T follicular helper cell (primary cell): ENCODE measurements around the gene HPCA.
"Not testable (repeated sequence)": the region's sequence is repeated elsewhere in the genome, so short reads cannot be mapped to it uniquely, and the experiment has no call there.

Experiments
- DNase-seq: peaks from one replicate; pipeline ENCODE4 v3.0.0-alpha.2; 2020; ENCODE audit warnings: low read depth

HPCA gene

DNA sequence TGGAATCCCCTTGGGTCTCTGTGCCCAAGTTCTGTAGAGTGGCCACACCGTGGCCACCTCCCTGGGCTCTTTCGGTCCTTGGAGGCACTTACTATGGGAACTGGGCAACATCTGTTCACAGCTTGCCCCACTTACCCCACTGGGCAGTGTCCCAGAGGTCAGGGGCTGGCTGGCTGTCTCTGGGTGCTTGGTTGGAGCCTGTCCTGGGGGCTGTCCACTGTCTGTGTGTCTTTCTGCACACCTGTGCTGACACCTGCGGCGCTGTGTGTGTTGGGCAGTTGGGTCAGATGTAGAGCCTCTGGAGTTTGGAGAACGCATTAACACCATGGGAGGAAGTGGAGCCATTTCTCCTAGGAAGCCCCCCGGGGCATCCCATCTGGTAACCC lies 16.2 kb downstream of the HPCA start:
- DNase-seq = no peak

GRCh38 chr1:32903991-32904785 lies 17.9 kb downstream of the HPCA start:
- DNase-seq = no peak

GRCh38 chr1:32904797-32905196 lies 18.5 kb downstream of the HPCA start:
- no peak for DNase-seq

- DNase-seq = not testable (repeated sequence)
Observed at GRCh38 chr1:32905588-32905987, 19.3 kb downstream of the HPCA start.

DNA sequence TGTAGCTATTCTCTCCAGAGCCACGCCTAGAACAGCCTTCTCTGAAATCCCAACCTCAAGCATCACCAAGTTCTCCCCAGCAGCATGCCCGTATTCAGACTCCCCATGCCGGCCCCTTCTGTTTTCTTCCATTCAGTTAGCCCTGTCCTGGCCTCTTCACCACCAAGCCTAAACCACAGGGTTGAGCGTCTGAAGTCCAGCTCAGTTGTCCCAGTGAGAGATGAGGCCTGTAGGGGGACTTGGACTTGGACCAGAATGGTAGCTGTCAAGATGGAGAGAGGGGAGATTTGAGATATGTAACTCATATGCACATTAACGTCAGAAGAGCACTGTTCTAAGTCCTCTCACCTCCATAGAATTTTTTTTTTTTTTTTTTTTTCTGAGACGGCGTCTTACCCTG lies 20.4 kb downstream of the HPCA start:
- no peak for DNase-seq

- DNase-seq = no peak
Observed at GRCh38 chr1:32907435-32907834, 21.1 kb downstream of the HPCA start.

- DNase-seq = no peak
Observed at GRCh38 chr1:32910319-32910718, 24.0 kb downstream of the HPCA start.

DNA sequence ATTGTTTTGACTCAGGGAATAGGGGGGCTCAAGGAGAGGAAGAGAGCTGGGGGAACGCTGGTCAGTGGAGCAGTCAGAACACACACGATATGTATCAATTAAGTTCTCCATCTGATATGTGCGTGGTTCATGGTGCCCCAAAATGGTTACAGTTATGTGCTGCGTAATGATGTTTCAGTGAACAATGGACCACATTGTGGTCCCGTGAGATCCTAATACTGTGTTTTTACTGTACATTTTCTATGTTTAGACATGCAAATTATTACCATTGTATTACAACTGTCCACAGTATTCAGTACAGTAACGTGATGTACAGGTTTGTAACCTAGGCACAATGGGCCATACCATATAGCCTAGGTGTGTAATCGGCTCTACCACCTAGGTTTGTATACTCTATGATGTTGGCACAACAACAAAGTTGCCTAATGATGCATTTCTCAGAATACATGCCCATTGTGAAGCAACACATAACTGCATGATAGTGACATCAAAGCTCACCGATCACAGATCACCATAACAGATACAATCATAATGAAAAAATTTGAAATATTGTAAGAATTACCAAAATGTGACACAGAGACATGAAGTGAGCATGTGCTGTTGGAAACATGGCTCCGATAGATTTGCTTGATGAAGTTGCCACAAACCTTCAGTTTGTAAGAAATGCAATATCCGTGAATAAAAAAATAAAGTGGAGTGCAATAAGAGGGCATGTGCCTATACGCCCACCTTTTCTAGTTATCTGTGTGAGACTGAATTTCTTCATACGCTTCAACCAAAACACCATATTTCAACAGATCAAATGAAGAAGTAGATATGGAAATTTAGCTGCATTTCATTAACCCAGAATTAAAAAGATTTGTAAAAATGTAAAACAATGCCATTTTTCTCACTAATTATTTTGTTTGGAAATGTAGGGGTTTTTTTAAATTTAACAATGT lies 29.7 kb downstream of the HPCA start:
- DNase-seq = no peak

DNA sequence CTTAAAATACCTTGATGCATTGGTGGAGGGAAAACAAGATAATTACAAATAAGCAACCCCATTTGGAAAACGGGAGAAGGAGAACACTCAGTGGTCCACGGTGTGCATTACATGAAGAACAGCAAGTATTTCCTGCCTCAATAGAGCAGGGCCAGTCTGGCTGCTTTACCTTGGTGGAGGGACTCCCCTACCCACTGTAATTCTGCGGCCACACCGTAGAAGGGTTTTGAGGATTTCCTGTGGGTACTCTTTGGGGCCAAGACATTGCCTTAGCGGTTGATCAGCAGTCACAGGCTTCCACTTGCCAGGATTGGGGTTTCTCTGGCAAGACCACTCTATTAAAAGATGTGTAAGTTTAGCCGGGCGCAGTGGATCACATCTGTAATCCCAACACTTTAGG lies 31.2 kb downstream of the HPCA start:
- DNase-seq = no peak

DNA sequence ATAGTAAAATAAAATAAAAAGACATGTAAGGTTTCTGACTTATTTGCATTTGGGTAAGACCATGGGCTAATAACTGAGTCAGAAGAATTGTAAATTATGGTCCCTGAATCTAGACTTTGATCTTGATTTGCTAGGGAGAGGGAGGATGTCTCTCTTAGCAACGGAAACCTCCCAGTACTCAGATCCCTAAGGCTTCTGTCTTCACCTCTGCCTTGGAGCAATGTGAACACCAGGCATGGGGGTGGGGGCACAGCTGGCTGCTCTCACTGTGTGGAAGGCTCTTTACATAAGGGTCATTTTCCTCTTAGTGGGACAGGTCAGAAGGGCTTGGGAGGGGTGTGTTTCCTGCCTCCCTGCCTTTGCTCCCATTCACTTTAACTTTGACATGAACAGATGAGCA lies 31.9 kb downstream of the HPCA start:
- DNase-seq = no peak

DNA sequence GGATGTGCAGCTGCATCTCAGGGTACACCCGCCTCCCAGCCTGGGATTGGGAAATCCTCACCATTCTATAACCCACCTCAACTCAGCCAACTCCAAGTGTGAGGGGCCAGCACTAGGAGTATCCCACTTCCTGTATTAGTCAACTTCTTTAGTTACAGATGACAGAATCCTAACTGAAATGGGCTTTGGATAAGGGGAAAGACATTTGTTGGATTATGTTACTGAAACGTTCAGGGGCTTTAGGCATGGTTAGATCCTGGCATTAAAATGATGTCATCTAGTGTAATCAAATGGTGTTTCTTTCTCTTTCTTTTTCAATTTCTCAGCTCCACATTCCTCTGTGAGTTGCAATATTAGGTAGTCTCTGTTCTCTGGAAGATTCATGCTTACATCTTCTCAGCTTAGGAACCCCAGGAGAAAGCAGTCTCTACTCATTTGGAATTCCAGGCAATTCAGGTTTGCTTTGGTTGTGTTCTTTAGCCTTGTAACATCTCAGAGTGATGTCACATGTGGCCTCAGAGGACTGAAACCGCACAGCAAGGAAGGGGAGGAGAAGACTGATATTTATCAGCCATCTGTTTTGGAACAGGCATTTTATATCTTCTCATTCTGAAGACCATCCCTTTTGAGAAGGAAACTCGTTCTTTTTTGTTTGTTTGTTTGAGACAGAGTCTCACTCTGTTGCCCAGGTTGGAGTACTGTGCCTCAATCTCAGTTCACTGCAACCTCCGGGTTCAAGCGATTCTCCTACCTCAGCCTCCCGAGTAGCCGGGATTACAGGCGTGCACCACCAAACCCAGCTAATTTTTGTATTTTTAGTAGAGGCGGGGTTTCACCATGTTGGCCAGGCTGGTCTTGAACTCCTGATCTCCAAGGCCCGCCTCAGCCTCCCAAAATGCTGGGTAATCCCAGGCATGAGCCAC lies 33.8 kb downstream of the HPCA start:
- no peak for DNase-seq

- DNase-seq = no peak
Observed at GRCh38 chr1:32920833-32921232, 34.5 kb downstream of the HPCA start.

GRCh38 chr1:32924881-32925344 lies 38.6 kb downstream of the HPCA start:
- DNase-seq = no peak

- no peak for DNase-seq
Observed at GRCh38 chr1:32925403-32926162, 39.3 kb downstream of the HPCA start.

GRCh38 chr1:32926562-32926961 lies 40.3 kb downstream of the HPCA start:
- DNase-seq = no peak

GRCh38 chr1:32927441-32927840 lies 41.1 kb downstream of the HPCA start:
- DNase-seq = no peak

DNA sequence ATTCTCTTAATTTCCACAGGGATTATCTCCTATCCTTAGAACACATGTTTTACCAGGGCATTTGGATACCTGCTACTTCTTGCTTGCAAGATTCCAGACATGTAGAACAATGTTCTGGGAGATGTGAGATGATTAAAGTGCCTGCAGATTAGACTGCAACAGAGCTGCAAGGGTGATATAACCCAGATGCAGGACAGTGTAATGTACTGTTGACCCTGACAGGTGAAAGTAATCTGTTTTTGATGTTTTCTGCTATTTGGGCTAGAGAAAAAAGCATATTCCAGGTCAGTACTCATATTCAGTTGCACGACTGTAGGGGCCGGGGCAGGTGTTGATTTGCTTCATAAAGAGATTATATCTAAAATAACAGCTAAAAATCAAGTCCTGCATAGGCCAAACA lies 42.0 kb downstream of the HPCA start:
- no peak for DNase-seq

DNA sequence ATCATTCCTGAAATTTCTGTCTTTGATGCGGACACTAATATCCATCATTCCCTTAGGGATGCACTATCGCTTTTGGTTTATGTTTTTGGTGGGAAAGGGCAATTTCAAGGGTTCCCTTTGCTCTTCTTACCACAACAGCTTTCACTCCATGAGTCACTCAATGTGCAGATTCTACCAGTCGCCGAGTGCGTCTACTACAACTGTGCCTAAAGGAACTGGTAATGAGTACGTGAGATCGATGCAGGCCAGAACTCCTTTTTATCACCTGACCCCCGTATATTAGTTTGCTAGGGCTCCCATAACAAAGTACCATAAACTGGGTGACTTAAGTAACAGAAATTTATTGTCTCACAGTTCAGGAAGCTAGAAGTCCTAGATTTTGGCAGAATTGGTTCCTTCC lies 42.4 kb downstream of the HPCA start:
- DNase-seq = no peak

GRCh38 chr1:32929366-32929765 lies 43.1 kb downstream of the HPCA start:
- DNase-seq = no peak

- DNase-seq = no peak
Observed at GRCh38 chr1:32931760-32932159, 45.5 kb downstream of the HPCA start.

GRCh38 chr1:32933742-32934322 lies 47.5 kb downstream of the HPCA start:
- DNase-seq = no peak
